Ishikawa (cell line): Measurements from ENCODE around the gene FANCE.

Source experiments
- CEBPB ChIP-seq: IDR thresholded peaks from 2 replicates; pipeline ENCODE4 v1.6.1; 2012
- CREB1 ChIP-seq: IDR thresholded peaks from 2 replicates; pipeline ENCODE4 v1.6.1; 2012; ENCODE audit warnings: low read depth
- EGR1 ChIP-seq: IDR thresholded peaks from 2 replicates; pipeline ENCODE4 v1.6.1; 2012
- EP300 ChIP-seq: IDR thresholded peaks from 2 replicates; pipeline ENCODE4 v1.6.1; 2012; ENCODE audit warnings: borderline replicate concordance
- MAX ChIP-seq: IDR thresholded peaks from 2 replicates; pipeline ENCODE4 v1.6.1; 2012
- NFIC ChIP-seq: IDR thresholded peaks from 2 replicates; pipeline ENCODE4 v1.6.1; 2012
- RAD21 ChIP-seq: IDR thresholded peaks from 2 replicates; pipeline ENCODE4 v1.6.1; 2012; ENCODE audit warnings: low read depth
- TAF1 ChIP-seq: IDR thresholded peaks from 2 replicates; pipeline ENCODE4 v1.6.1; 2012; ENCODE audit warnings: low read depth, mild to moderate bottlenecking
- TCF12 ChIP-seq: IDR thresholded peaks from 2 replicates; pipeline ENCODE4 v1.6.1; 2012; ENCODE audit warnings: low read depth
- TEAD4 ChIP-seq: IDR thresholded peaks from 2 replicates; pipeline ENCODE4 v1.6.1; 2012
- USF1 ChIP-seq: IDR thresholded peaks from 2 replicates; pipeline ENCODE4 v1.6.1; 2012
- YY1 ChIP-seq: IDR thresholded peaks from 2 replicates; pipeline ENCODE4 v1.6.1; 2012; ENCODE audit warnings: low read depth
- TF ChIP-seq, protein P1 (sequence below): IDR thresholded peaks from 2 replicates; pipeline ENCODE4 v1.6.1; 2012; ENCODE audit warnings: low read depth, mild to moderate bottlenecking

- TF ChIP-seq, protein P1, sequence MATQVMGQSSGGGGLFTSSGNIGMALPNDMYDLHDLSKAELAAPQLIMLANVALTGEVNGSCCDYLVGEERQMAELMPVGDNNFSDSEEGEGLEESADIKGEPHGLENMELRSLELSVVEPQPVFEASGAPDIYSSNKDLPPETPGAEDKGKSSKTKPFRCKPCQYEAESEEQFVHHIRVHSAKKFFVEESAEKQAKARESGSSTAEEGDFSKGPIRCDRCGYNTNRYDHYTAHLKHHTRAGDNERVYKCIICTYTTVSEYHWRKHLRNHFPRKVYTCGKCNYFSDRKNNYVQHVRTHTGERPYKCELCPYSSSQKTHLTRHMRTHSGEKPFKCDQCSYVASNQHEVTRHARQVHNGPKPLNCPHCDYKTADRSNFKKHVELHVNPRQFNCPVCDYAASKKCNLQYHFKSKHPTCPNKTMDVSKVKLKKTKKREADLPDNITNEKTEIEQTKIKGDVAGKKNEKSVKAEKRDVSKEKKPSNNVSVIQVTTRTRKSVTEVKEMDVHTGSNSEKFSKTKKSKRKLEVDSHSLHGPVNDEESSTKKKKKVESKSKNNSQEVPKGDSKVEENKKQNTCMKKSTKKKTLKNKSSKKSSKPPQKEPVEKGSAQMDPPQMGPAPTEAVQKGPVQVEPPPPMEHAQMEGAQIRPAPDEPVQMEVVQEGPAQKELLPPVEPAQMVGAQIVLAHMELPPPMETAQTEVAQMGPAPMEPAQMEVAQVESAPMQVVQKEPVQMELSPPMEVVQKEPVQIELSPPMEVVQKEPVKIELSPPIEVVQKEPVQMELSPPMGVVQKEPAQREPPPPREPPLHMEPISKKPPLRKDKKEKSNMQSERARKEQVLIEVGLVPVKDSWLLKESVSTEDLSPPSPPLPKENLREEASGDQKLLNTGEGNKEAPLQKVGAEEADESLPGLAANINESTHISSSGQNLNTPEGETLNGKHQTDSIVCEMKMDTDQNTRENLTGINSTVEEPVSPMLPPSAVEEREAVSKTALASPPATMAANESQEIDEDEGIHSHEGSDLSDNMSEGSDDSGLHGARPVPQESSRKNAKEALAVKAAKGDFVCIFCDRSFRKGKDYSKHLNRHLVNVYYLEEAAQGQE = no peak
- TF ChIP-seq RAD21 = no peak
- TF ChIP-seq TAF1 = no peak
- no peak for TF ChIP-seq EP300
- no peak for TF ChIP-seq EGR1
- TF ChIP-seq CREB1 = no peak
- TF ChIP-seq MAX = no peak
- TF ChIP-seq CEBPB = no peak
- no peak for TF ChIP-seq TCF12
- no peak for TF ChIP-seq TEAD4
- TF ChIP-seq YY1 = no peak
- TF ChIP-seq NFIC = no peak
- TF ChIP-seq USF1 = no peak
Measured at GRCh38 chr6:35409245-35409644, 42.9 kb upstream of the FANCE start.
